NCI-H524 treated with DMSO at 0.1 percent for 48 hours (cell line): ENCODE results near the gene CHRNB1.

Experiments used
- DNase-seq: peaks from one replicate; lab custom pipeline; 2025; lab: John Stamatoyannopoulos, UW

CHRNB1 gene

GRCh38 chr17:7486181-7486580 is 41.3 kb downstream of the CHRNB1 start:
- no peak for DNase-seq

- DNase-seq: no peak
These were observed 45.3 kb downstream of the CHRNB1 start for GRCh38 chr17:7490144-7490543.

GRCh38 chr17:7491583-7491982 is 46.7 kb downstream of the CHRNB1 start:
- no peak for DNase-seq

GRCh38 chr17:7493941-7494340 is 49.1 kb downstream of the CHRNB1 start:
- DNase-seq: no peak

GRCh38 chr17:7495906-7496434 is 51.1 kb downstream of the CHRNB1 start:
- DNase-seq: no peak

- no peak for DNase-seq
These were observed 51.8 kb downstream of the CHRNB1 start for GRCh38 chr17:7496470-7497183.

GRCh38 chr17:7497228-7497627 is 52.4 kb downstream of the CHRNB1 start:
- no peak for DNase-seq

- DNase-seq: no peak
These were observed 52.8 kb downstream of the CHRNB1 start for GRCh38 chr17:7497636-7498035.

GRCh38 chr17:7499161-7499560 is 54.3 kb downstream of the CHRNB1 start:
- no peak for DNase-seq

- no peak for DNase-seq
These were observed 56.9 kb downstream of the CHRNB1 start for GRCh38 chr17:7501729-7502128.

GRCh38 chr17:7502171-7502847 is 57.4 kb downstream of the CHRNB1 start:
- DNase-seq: no peak

GRCh38 chr17:7502987-7503386 is 58.1 kb downstream of the CHRNB1 start:
- no peak for DNase-seq

GRCh38 chr17:7503521-7503920 is 58.7 kb downstream of the CHRNB1 start:
- DNase-seq: no peak
